Right lobe of liver (tissue), 6 donors: ENCODE data around the gene CSNK1A1. TPM values are rescaled to one million over a fixed set of nuclear protein-coding genes. Genes with fewer than 3 reads are reported as not detected.
"Not testable (repeated sequence)": the region's sequence is repeated elsewhere in the genome, so short reads cannot be mapped to it uniquely, and the experiment has no call there.

Source experiments
- ATAC-seq, 4 donors: fragments of 200-7000 bp; cut with Tn5 transposase; one replicate each; pipeline ENCODE4 v1.9.1; 2020; ENCODE audit warnings: mild to moderate bottlenecking in 4 of 4, moderate library complexity in 4 of 4
- DNase-seq, 3 donors: peaks; one replicate each; pipeline ENCODE4 v3.0.0-alpha.2; 2020
- H3K27ac ChIP-seq, 3 donors: fragments of 200-600 bp; one replicate each; pipeline ENCODE4 v1.8.0; 2022
- H3K27me3 ChIP-seq, 2 donors: fragments of 200-600 bp; one replicate each; pipeline ENCODE4 v1.8.0; 2022
- H3K36me3 ChIP-seq, 4 donors: fragments of 200-600 bp; sonication (generic) in 1 of 4; one replicate each; pipeline versions ENCODE4 v1.5.1 to v1.8.0; 2017 to 2022; ENCODE audit warnings: control low read depth in 1 of 4
- H3K4me1 ChIP-seq, 4 donors: fragments of 200-600 bp; sonication (generic) in 1 of 4; one replicate each; pipeline versions ENCODE4 v1.5.1 to v1.8.0; 2017 to 2022; ENCODE audit warnings: control low read depth in 1 of 4
- H3K4me3 ChIP-seq, 3 donors: fragments of 200-600 bp; one replicate each; pipeline ENCODE4 v1.8.0; 2022
- H3K9me3 ChIP-seq, 4 donors: fragments of 200-600 bp; sonication (generic) in 1 of 4; one replicate each; pipeline versions ENCODE4 v1.5.1 to v1.8.0; 2017 to 2022; ENCODE audit warnings: control low read depth in 1 of 4
- CTCF ChIP-seq, 4 donors: fragments of 200-600 bp in 3 of 4; fragments of 450-650 bp in 1 of 4; IDR thresholded peaks; one replicate each; pipeline versions ENCODE4 v1.5.1 to v1.8.0; 2016 to 2022; ENCODE audit warnings: antibody characterized with exemption in 4 of 4, mild to moderate bottlenecking in 2 of 4
- POLR2A ChIP-seq: fragments of 450-650 bp; IDR thresholded peaks from one replicate; pipeline ENCODE4 v1.6.1; 2017; ENCODE audit warnings: antibody characterized with exemption, mild to moderate bottlenecking
- WGBS: methylation state at CpG from one replicate; pipeline ENCODE4 v1.1.6; 2018; ENCODE audit warnings: low coverage, low lambda C conversion rate; ENCODE audit not compliant: insufficient coverage; ENCODE audit errors: missing lambda C conversion rate; 5-methylcytosine and 5-hydroxymethylcytosine counted together
- intact Hi-C, 2 donors: fragments of 100-400 bp; cut with DNase I; formaldehyde crosslinking; loops; one replicate each; pipeline versions ENCODE4 v1.11.2 to v1.14.1; 2022
- total RNA-seq, 6 experiments: library from RNA; depleted of rRNA in 2 of 6; stranded (reverse); fragments of >200 nt in 2 of 6; fragmentation: NEBNext Ultra II Directional in 3 of 6; extraction: Animal tissue kit (Norgen Biotek cat#: 25700) in 3 of 6; gene quantifications; one replicate each; pipeline versions ENCODE4 v1.1.0 to v1.2.4, GENCODE V29; 2016 to 2023
- donor health status: DM: no; HTN: yes; CAD: no.
- donor health status: DM: no; HTN: no; CAD: no.
- donor health status: DM: no; HTN: no; CAD: no.
- donor health status: DM: no; HTN: yes; CAD: no.
- donor health status: DM: no; HTN: yes; CAD: no.

The CSNK1A1 gene
- total RNA-seq, 6 experiments from 2014 or later = 79.7 to 87.1 (median 83.8) TPM

GRCh38 chr5:149445739-149446369 is 105.4 kb downstream of the CSNK1A1 start:
- no peak for TF ChIP-seq POLR2A
- no peak for TF ChIP-seq CTCF (IDR thresholded peaks at IDR 0.05)
- H3K27ac ChIP-seq = peak overlapping the region in 1 of 3 donors; percentile 16
- H3K36me3 ChIP-seq = no peaks in the 10 kb centered on the region
- peaks cover 0 to 4% (median 0%) of the 10 kb centered on the region in 4 donors for H3K4me1 ChIP-seq
- 74% methylated on average over 5 of the region's 9 CpGs for WGBS
- no peaks in the 10 kb centered on the region for H3K9me3 ChIP-seq
- H3K27me3 ChIP-seq = no peaks in the 10 kb centered on the region
- intact Hi-C loops = no loop called here
- DNase-seq (no peak), ATAC-seq (peak in 1 of 4 donors; percentile 18)
- no peak overlapping the region for H3K4me3 ChIP-seq

GRCh38 chr5:149445343-149445738 is 105.9 kb downstream of the CSNK1A1 start:
- Histone ChIP-seq H3K27ac (peak overlapping the region in 1 of 3 donors; percentile 16), H3K4me3 (no peak overlapping the region), H3K4me1 (peaks cover 0 to 4% (median 0%) of the 10 kb centered on the region in 4 donors), H3K9me3 (no peaks in the 10 kb centered on the region), H3K36me3 (no peaks in the 10 kb centered on the region), H3K27me3 (no peaks in the 10 kb centered on the region)
- DNase-seq (no peak), ATAC-seq (no peak)
- intact Hi-C loops = no loop called here
- 69% methylated on average over 6 of the region's 7 CpGs for WGBS
- TF ChIP-seq CTCF (IDR thresholded peaks at IDR 0.05) (no peak), POLR2A (no peak)

GRCh38 chr5:149444430-149444829 is 106.8 kb downstream of the CSNK1A1 start:
- H3K27me3 ChIP-seq, H3K4me3 ChIP-seq, H3K27ac ChIP-seq, ATAC-seq, H3K9me3 ChIP-seq, DNase-seq, H3K36me3 ChIP-seq, H3K4me1 ChIP-seq: not testable (repeated sequence)
- 80% methylated on average over 3 of the region's 4 CpGs for WGBS
- intact Hi-C loops = loop anchor here (5.0 kb wide), 1 partner anchor 123 kb away; no protein-coding TSS in a partner anchor

- Histone ChIP-seq H3K27me3 (no peaks in the 10 kb centered on the region), H3K27ac (no peak overlapping the region), H3K4me3 (no peak overlapping the region), H3K9me3 (no peaks in the 10 kb centered on the region), H3K4me1 (peaks cover 0 to 4% (median 0%) of the 10 kb centered on the region in 4 donors), H3K36me3 (no peaks in the 10 kb centered on the region)
- intact Hi-C loops = loop anchor here (5.0 kb wide), 1 partner anchor 124 kb away; no protein-coding TSS in a partner anchor
- WGBS = 65% methylated on average over 7 of the region's 7 CpGs
- ATAC-seq (no peak), DNase-seq (no peak)
- TF ChIP-seq CTCF (IDR thresholded peaks at IDR 0.05) = no peak
- TF ChIP-seq POLR2A = no peak
These were observed 108.0 kb downstream of the CSNK1A1 start for GRCh38 chr5:149443210-149443609.

GRCh38 chr5:149442563-149443182 is 108.6 kb downstream of the CSNK1A1 start:
- Histone ChIP-seq H3K9me3 (no peaks in the 10 kb centered on the region), H3K27ac (no peak overlapping the region), H3K4me3 (no peak overlapping the region), H3K36me3 (no peaks in the 10 kb centered on the region), H3K4me1 (peaks cover 0 to 4% (median 0%) of the 10 kb centered on the region in 4 donors), H3K27me3 (no peaks in the 10 kb centered on the region)
- intact Hi-C loops = loop anchor here (5.0 kb wide), 1 partner anchor 125 kb away; no protein-coding TSS in a partner anchor
- 5% methylated on average over 4 of the region's 17 CpGs for WGBS
- TF ChIP-seq POLR2A (no peak), CTCF (IDR thresholded peaks at IDR 0.05) (peak; percentile 88 to 94 (median 91))
- ATAC-seq (peak; percentile 93 to 99 (median 96)), DNase-seq (peak; percentile 81 to 83 (median 82))
